Panc1 (cell line): ENCODE results near the gene SMIM43. TPM values are rescaled to one million over a fixed set of nuclear protein-coding genes. Genes with fewer than 3 reads are reported as not detected.
"Not testable (repeated sequence)": the region's sequence is repeated elsewhere in the genome, so short reads cannot be mapped to it uniquely, and the experiment has no call there.

Experiments used
- ATAC-seq: fragments of 200-7000 bp; cut with Tn5 transposase; 2 replicates; pipeline ENCODE4 v1.9.1; 2020; ENCODE audit warnings: mild to moderate bottlenecking, moderate library complexity
- BruUV-seq: library from RNA; stranded (reverse); fragments of 400-500 nt; replicated peaks from 2 replicates; lab custom pipeline; 2021; lab: Mats Ljungman, UMichigan
- CTCF ChIA-PET: fragments of 300-600 bp; sonication (Branson Sonifier 250); formaldehyde crosslinking; loops from one replicate; lab custom pipeline; 2022; ENCODE audit warnings: antibody characterized with exemption; lab: Charles Lee
- POLR2A ChIA-PET: fragments of 300-600 bp; sonication (Branson Sonifier 250); formaldehyde crosslinking; loops from one replicate; lab custom pipeline; 2022; ENCODE audit warnings: antibody characterized with exemption; lab: Charles Lee
- DNase-seq: peaks from one replicate; pipeline ENCODE4 v3.0.0-alpha.2; 2010; ENCODE audit warnings: low read depth, low spot score
- H3K27ac ChIP-seq: 2 replicates; pipeline ENCODE4 v1.5.1; 2011; ENCODE audit warnings: mild to moderate bottlenecking, low read length, inconsistent platforms
- H3K27me3 ChIP-seq: fragments of 200-500 bp; sonication (Bioruptor generic); 2 replicates; pipeline ENCODE4 v1.6.0; 2014; ENCODE audit warnings: low read length, inconsistent platforms; ENCODE audit not compliant: control insufficient read depth, insufficient read depth
- H3K36me3 ChIP-seq: fragments of 200-500 bp; sonication (Bioruptor generic); 2 replicates; pipeline ENCODE4 v1.5.1; 2014; ENCODE audit warnings: inconsistent platforms, mild to moderate bottlenecking, low read length, moderate library complexity; ENCODE audit not compliant: control insufficient read depth, insufficient read depth
- H3K4me1 ChIP-seq: 2 replicates; pipeline ENCODE4 v1.5.1; 2011; ENCODE audit warnings: inconsistent platforms, mild to moderate bottlenecking, low read length, moderate library complexity; ENCODE audit not compliant: control insufficient read depth, insufficient read depth
- H3K4me3 ChIP-seq, 2 experiments: 2 replicates each; pipeline ENCODE4 v1.5.1; 2011 to 2012; ENCODE audit warnings: low read depth in 2 of 2, low read length in 2 of 2, mild to moderate bottlenecking in 2 of 2, inconsistent platforms in 1 of 2, moderate library complexity in 1 of 2
- H3K9me3 ChIP-seq: fragments of 200-500 bp; sonication (Bioruptor generic); 2 replicates; pipeline ENCODE4 v1.5.1; 2014; ENCODE audit warnings: low read depth, mild to moderate bottlenecking, inconsistent platforms, low read length, moderate library complexity; ENCODE audit not compliant: control insufficient read depth, insufficient read depth
- CTCF ChIP-seq: fragments of 450-650 bp; IDR thresholded peaks from 2 replicates; pipeline ENCODE4 v1.5.1; 2017; ENCODE audit warnings: mild to moderate bottlenecking
- POLR2AphosphoS5 ChIP-seq: IDR thresholded peaks from 2 replicates; pipeline ENCODE4 v1.6.1; 2012; ENCODE audit warnings: mild to moderate bottlenecking, low read depth, low read length, moderate library complexity
- REST ChIP-seq, 2 experiments: IDR thresholded peaks; 2 replicates each; pipeline ENCODE4 v1.6.1; 2011 to 2012; ENCODE audit warnings: low read depth in 2 of 2, control low read depth in 1 of 2, low read length in 1 of 2, mild to moderate bottlenecking in 1 of 2, moderate library complexity in 1 of 2; ENCODE audit not compliant: insufficient read depth in 1 of 2
- SIN3A ChIP-seq: IDR thresholded peaks from 2 replicates; pipeline ENCODE4 v1.6.1; 2012; ENCODE audit warnings: low read depth, mild to moderate bottlenecking, low read length, moderate library complexity, borderline replicate concordance; ENCODE audit not compliant: insufficient read depth
- TCF7L2 ChIP-seq: IDR thresholded peaks from 2 replicates; pipeline ENCODE4 v1.6.1; 2011; ENCODE audit warnings: mild to moderate bottlenecking, low read depth, low read length, inconsistent platforms
- in situ Hi-C: cut with HindIII; loops from 2 replicates; pipeline ENCODE4 v1.10.0; 2016; ENCODE audit warnings: low sequenced_read_pairs, low pct_unique_long_range_greater_than_20kb
- intact Hi-C: fragments of 100-400 bp; cut with micrococcal nuclease; formaldehyde crosslinking; loops from one replicate; pipeline ENCODE4 v1.10.0; 2022; ENCODE audit not compliant: unreplicated experiment
- total RNA-seq: library from RNA; stranded (reverse); gene quantifications from one replicate; pipeline ENCODE4 v1.2.1, GENCODE V29; 2021; ENCODE audit not compliant: unreplicated experiment

Gene SMIM43
- total RNA-seq, 1 experiment from 2014 or later, result not detected

- H3K4me1 ChIP-seq, H3K4me3 ChIP-seq, CTCF ChIA-PET, ATAC-seq, H3K9me3 ChIP-seq, intact Hi-C loops, H3K27me3 ChIP-seq, BruUV-seq, H3K36me3 ChIP-seq, H3K27ac ChIP-seq, POLR2A ChIA-PET, in situ Hi-C loops, DNase-seq: not testable (repeated sequence)
Measured at GRCh38 chr4:121752142-121752541, 12.8 kb downstream of the SMIM43 start.

- ATAC-seq (no peak), DNase-seq (no peak)
- Histone ChIP-seq H3K9me3 (no peaks in the 10 kb centered on the region), H3K4me3 (no peak overlapping the region), H3K36me3 (no peaks in the 10 kb centered on the region), H3K27ac (no peak overlapping the region), H3K4me1 (no peaks in the 10 kb centered on the region), H3K27me3 (no peaks in the 10 kb centered on the region; the same call in 1 of the 2 replicates)
- in situ Hi-C loops (no loop called here), intact Hi-C loops (no loop called here)
- POLR2A ChIA-PET, result no interaction called here
- TF ChIP-seq POLR2AphosphoS5 (no peak), CTCF (no peak), REST (IDR thresholded peaks at IDR 0.05; ENCODE audit: insufficient read depth in 1 of 2, low read depth in 2 of 2, low read length in 1 of 2) (no peak), SIN3A (no peak), TCF7L2 (no peak)
- CTCF ChIA-PET, result no interaction called here
- no TSS peak for BruUV-seq
Measured at GRCh38 chr4:121749225-121749624, 15.7 kb downstream of the SMIM43 start.

- CTCF ChIA-PET, result no interaction called here
- BruUV-seq, result no TSS peak
- in situ Hi-C loops, result no loop called here
Measured at GRCh38 chr4:121742794-121743193, 22.2 kb downstream of the SMIM43 start.

More at GRCh38 chr4:121742794-121743193, 22.2 kb downstream of the SMIM43 start:
- TF ChIP-seq REST (IDR thresholded peaks at IDR 0.05; ENCODE audit: insufficient read depth in 1 of 2, low read depth in 2 of 2, low read length in 1 of 2) (no peak), CTCF (no peak), SIN3A (no peak), TCF7L2 (no peak), POLR2AphosphoS5 (no peak)
- H3K27me3 ChIP-seq, result no peaks in the 10 kb centered on the region
- H3K36me3 ChIP-seq, result no peaks in the 10 kb centered on the region
- intact Hi-C loops, result no loop called here
- DNase-seq, result no peak
- H3K4me1 ChIP-seq, result no peaks in the 10 kb centered on the region
- H3K4me3 ChIP-seq, result no peak overlapping the region
- H3K9me3 ChIP-seq, result no peaks in the 10 kb centered on the region
- no peak overlapping the region for H3K27ac ChIP-seq
- no peak for ATAC-seq
- POLR2A ChIA-PET, result no interaction called here
